Stimulated activated CD8-positive, alpha-beta memory T cell treated with anti-CD3 and anti-CD28 coated beads, Interleukin-15, amount 100 ng/mL, for 4 hours (primary cell): ENCODE measurements around the gene USP10.

Source experiments
- DNase-seq, 2 donors: peaks; one replicate each; pipeline ENCODE4 v3.0.0-alpha.2; 2020; ENCODE audit warnings: low read depth in 2 of 2

Gene USP10

DNA sequence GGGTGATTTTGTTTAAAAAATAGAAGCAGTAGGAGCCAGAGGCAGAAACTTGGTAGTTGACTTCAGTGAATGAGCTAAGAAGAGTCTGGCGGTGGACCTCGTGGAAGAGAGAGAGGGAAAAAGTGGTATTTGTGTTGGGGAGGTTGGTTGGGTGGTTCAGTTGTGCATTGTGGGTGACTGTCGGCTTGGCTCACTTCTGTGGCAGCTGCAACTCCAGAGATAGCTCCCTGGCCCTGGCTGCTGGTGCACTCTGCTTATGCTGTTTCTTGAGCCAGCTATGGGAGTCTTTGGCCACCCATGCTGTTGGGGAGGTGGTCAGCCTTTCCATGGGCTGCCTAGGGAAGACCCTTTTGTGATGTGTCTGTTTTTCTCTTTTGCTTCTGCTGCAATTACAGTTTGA lies 69.6 kb downstream of the USP10 start:
- no peak for DNase-seq

DNA sequence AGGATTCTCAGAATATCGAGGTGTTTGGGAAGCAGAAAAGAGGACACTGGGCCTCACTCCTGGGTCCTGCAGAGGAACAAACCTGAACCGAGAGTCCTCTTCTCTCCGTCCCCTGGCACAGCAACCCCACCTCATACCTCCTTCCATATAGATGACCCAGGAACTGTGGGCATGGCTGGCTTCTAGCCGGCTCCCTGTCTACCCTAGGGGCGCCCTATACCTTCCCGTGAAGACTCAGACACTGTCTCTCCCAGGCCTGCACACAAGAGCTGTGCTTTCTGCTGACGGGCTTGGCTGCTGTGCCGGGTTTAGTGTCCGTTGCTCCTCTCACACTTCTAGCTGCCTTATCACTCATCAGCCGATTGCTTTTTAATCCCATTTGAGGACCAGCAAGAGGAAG lies 73.5 kb downstream of the USP10 start:
- no peak for DNase-seq

DNA sequence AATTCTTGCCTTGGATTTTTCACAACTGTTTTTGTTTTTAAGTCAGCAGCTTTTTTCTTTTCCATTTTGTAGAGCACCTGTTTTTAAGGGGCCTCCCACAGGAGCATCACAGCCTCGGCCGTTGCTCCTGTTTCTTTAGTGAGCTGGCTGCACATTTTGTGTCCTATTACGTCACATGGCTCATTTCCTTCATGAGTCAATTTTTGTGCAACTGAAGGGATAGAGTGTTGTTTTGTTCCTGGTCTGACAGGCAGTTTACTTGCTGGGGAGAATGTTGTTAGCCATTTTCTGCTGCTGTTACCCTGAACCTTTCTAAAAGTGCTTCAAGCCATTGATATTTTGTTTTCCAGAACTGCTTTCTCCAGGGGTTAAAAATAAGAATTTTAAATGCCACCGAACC lies 75.0 kb downstream of the USP10 start:
- no peak for DNase-seq

DNA sequence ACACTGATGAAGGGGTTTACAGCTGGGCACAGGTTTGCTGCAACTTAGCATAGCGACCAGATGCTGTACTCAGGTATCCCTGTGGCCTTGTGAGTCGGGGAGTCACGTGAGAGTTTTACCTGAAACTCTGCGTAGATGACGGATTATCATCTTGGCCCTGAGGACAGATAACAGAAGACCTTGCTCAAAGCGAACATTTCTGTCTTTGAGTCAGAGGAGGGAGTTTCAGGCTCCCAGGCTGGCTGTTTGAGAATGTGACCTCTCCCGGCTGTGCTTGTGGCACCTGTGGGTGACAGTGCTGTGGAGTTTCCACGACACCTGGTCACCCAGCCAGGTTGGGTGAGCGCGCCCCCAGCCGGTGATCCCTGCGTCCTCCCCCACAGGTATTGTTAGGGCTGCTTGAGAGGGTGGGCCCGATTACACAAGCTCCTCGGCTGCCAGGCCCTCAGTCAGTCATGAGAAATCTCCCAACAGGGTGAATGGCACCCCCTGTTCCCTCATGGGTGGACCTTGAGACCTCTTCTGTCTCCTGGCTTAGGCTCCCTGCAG lies 75.5 kb downstream of the USP10 start:
- DNase-seq: no peak

DNA sequence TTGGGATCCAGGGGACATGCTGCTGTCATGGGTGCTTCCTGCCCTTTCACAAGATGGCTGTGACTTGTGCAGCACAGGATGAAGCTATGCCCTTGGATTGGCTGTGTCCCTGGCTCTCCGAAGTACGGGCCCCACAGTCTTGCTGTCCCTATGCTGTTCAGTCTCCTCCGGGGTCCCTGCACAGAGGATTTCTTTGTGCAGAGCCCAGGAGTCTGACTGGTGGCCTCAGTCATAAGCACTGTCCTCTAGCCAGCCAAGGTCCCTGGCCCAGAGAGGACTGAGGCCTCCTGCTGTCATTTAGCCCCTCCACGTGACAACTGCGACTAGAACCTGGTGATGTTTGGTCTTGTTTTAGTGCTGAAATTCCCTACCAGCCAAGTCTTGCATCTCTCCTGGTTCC lies 77.6 kb downstream of the USP10 start:
- DNase-seq: no peak

DNA sequence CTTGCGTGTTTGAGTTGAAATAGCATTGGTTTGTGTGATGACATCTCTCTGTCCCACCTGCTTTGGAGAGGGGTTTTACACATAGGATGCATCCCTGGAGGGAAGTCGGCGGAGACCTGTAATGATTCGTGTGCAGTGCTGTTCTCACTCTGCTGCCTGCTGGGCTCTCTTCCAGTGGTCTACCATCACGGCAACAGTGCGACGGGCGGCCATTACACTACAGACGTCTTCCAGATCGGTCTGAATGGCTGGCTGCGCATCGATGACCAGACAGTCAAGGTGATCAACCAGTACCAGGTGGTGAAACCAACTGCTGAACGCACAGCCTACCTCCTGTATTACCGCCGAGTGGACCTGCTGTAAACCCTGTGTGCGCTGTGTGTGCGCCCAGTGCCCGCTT lies 78.9 kb downstream of the USP10 start:
- DNase-seq: no peak

DNA sequence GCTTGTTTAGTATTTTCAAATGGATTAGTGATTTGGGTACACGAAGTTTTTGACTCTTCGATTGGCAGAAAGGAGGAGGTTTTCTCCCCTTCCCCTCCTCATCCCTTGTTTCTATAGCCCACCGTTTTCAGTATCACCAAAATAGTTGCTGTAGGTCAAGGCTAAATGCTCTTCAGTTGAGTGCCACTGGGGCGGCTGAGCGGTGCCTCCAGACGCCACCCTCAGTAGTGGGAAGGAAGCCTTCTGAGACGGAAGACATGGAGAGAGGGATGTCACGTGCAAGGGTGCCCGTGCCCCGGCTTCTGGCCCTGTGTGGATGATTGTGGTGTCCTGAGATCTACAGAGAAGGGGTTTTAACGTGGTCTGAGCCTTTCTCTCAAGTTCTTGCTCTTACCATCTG lies 80.3 kb downstream of the USP10 start:
- DNase-seq: no peak

DNA sequence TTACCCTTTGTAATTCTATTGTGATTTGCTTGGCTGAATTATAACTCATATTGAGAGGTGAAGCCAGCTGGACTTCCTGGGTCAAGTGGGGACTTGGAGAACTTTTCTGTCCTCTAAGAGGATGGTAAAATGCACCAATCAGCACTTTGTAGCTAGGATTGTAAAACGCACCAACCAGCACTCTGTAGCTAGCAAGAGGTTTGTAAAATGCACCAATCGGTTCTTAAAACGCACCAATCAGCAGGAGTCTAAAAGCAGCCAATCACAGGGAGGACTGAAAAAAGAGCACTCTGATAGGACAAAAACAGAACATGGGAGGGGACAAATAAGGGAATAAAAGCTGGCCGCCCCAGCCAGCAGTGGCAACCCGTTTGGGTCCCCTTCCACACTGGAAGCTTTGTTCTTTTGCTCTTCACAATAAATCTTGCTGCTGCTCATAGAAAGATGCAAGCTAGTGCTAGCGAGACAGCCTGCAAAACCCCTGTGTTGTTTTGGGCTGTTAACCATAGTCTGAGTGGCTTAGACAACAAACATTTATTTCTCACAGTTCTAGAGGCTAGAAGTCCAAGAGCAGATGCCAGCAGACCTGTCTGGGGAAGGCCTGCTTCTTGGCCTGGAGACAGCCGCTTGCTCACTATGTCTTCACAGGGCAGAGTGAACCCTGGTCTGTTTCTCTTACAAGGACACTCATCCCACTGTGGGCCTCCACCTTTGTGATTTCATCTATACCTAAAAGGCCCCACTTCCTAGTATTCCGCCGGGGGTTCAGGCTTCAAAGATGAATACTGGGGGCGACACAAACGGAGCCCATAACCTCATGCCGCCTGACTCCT lies 81.0 kb downstream of the USP10 start:
- no peak for DNase-seq

DNA sequence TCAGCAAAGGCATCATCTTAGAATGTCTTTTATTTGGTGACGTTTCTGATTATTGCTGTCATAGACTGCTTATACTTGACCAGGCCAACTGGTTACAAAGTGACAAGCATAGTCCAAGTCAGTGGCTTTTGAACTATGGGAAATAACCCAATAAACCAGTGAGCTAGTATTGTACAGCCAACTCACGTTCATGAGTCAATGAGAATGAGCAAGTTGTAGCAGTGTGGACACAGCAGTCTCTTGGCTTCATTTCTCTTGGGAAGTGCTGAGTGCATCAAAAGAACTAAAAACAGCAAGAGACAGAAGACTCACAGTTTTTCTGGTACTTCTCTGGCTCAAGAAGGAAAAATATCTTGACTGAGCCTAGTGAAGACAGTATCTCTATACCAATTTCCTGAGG lies 83.0 kb downstream of the USP10 start:
- DNase-seq: no peak

DNA sequence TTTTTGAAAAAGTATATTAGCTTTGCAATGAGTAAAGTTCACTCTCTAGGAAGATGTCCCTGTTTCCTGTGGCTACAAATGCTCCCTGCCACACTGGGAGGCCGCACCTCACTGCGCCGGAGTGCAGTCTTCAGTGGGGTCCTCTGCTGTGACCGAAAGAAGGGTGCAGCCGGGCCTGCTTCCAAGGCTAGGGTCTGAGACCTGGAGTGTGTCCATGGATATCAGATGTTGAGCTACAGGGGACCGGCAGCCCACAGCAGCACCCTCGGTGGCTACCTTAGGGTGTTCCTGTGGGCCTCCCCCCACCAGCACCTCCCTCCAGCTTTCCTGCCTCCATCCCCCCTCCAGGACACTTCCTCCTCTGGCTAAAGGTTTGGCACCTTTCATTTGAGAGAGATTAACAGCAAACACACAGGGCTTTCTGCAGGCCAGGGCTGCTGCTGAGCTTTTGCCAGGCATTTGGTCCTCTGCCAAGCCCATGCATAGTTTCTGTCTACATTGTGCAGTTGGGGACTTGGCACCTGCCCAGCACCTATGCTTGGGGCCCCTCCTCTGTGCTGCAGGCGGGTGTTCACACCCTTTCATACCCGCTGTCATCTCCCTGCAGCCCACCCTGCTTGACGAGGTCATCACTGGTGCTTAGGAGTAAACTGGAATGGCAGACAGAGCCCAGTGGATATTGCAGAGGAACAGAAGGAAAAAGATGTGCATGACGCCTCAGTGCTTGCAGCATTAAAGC lies 86.2 kb downstream of the USP10 start:
- no peak for DNase-seq

DNA sequence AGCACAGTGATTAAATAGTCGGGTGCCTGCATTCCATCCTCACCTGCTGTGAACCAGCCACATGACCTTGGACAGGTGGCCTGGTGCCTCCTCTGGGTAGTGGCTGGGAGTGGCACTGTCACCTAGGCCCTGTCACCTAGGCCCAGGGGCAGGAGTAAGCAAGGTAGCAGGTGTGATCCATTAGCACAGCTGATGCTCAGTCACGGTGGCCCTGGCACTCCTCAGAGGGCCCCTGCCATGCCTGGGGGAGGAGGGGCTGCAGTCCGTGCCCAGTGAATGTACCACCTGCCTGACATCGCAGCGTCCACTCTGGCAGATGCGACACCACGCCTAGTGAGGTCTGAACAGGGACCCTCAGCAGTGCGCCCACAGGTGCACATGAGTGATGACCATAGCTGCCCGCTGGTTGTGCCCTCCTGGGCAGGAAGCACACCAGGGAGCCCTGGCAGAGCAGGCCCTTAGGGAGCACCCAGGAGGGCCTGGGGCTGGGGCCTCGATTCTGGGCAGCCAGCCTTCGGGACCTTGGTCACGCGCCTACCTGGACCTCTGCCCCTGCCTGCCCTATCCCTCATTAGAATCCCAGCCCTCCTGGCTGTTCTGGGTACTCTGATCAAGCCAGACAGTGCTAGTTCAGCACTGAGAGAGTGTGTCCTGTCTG lies 86.9 kb downstream of the USP10 start:
- no peak for DNase-seq

DNA sequence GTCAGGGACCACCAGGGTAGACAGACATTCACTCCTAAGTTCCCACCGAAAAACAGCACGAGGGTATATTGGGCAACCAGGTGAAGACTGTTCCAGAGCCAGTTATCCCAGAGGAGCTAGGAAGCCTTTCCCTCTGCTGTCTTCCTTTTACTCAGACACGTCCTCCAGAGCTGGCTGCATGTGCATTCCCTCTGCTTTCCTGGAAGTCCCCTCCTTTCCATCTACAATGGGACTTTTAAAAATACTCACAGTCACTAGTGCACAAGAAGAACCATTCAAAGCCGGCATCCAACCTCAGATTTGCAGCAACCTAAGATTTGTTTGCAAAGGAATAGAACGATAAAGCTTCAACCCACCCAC lies 87.4 kb downstream of the USP10 start:
- no peak for DNase-seq

DNA sequence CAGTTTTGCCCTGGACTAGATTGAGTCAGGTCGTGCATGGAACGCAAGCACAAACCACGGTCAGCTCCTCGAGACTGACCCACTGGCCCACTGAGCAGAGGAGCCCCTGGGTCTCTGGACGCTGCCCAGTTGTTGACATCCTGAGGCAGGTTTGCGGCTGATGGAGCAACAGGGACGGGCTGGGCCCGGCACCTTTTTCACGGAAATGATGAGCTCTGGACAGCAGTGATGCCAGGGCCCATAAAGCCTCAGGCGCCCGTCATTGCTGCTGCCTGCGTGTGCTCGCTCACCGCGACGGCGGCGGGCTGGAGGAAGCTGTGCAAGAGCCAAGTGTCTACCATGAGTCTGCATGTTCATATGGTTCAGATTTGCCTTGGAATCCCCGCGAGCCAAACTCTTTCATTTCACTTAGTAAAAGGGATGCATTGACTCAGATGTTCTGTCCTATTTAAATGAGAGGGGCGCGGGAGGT lies 89.2 kb downstream of the USP10 start:
- DNase-seq: no peak

DNA sequence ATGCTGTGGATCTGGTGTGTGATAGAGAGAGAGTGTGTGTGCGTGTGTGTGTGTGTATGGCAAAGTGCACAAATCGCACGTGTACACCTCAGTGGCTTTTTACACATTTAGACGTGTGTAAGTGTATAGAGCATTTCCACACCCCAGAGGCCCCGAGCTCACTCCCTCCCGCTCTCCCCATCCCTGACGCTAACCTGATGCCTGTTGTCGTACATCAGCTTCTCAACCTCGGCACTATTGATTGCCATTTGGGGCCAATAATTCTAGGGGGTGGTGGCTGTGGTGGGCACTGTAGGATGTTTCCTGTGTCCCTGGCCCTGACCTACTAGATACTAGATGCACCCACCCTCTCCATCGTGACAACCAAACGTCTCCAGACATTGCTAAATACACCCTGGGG lies 89.6 kb downstream of the USP10 start:
- no peak for DNase-seq

DNA sequence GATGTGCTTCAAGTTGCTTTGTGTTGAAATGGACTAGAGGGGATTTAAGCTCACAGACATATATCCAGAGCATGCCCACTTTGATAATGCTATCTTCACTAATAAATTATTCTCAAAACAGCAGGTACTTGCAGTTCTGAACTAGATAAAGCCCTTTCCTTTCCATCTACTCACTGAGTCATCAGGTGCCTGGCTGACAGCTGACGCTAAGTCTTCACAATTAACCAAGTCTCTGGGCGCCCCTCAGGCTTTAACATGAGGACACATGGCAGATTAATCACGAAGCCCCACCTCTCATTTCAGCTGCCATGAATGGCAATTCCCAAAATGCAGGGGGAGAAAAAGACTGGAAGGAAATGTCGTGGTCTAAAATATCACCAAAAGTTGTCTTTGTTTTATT lies 90.5 kb downstream of the USP10 start:
- DNase-seq: no peak

DNA sequence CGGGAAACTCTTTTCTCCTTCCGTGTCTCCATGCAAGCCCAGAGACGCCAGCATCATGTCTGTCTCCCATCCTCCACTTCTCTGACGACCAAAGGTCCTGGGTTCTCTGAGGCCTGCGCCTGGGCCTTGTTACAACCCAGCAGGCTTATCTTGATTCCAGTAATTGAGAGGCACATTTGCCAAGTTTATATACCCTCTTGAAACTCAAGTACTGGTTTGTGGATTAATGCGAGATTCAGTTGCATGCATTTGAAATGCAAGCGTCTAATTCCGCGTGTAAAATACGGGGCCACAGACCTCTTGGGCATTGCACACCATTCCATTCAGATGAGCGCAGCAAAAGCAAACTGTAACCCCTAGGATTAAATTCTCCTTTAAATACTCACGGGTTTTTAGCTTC lies 91.3 kb downstream of the USP10 start:
- DNase-seq: no peak

DNA sequence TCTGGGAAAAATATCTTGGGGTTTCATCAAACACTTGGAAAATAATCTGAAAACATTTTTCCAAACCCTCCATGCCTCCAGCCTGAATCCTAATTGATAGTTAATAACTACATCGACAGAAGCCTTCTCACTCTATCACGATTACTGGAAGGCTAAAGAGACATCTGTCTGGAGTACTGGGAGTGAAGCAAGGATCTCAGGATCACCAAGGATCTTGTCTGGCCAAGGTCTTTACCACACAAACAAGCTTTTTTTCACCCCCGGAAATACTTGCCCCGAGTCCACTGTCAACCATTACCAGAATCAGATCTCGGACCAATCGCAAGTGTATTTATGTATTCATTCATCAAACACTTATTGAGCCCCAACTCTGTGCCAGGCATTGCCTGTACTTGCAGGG lies 91.7 kb downstream of the USP10 start:
- DNase-seq: no peak

DNA sequence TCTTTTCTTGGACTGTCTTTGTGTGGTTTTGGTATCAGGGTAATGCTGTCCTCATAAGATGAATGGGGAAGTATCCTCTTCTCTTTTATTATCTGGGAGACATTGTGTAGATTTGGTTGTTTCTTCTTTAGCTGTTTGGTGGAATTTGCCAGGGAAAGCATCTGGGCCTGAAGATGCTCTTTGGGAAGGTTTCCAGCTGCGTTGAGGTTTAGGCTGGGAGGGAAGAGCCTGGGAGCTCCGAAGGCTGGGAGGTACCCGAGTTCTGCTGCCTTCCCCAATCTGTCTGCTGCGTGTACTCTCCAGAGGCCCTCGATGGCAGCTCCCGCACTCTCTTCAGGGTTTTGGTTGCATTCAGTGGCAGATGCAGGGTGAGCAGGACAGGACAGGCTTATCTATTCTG lies 94.4 kb downstream of the USP10 start:
- no peak for DNase-seq

DNA sequence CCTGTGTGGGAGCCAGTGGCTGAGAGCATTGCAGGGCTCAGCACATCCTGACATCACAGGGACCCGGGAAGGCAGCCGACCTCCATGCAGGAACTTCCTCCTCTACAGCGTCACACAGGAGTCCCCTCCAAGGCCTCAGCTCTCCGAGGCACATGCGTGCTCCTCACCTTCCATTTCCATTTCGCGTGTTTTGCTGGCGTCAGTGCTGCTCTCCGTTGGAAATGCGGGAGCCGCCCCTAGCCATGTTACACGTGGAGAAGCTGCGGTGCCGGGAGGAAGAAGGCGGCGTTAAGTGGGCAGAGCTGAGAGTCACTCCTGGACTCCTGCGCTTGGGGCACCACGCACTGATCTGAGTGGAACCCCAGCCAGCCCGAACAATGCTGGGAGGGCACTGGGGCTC lies 94.8 kb downstream of the USP10 start:
- no peak for DNase-seq

DNA sequence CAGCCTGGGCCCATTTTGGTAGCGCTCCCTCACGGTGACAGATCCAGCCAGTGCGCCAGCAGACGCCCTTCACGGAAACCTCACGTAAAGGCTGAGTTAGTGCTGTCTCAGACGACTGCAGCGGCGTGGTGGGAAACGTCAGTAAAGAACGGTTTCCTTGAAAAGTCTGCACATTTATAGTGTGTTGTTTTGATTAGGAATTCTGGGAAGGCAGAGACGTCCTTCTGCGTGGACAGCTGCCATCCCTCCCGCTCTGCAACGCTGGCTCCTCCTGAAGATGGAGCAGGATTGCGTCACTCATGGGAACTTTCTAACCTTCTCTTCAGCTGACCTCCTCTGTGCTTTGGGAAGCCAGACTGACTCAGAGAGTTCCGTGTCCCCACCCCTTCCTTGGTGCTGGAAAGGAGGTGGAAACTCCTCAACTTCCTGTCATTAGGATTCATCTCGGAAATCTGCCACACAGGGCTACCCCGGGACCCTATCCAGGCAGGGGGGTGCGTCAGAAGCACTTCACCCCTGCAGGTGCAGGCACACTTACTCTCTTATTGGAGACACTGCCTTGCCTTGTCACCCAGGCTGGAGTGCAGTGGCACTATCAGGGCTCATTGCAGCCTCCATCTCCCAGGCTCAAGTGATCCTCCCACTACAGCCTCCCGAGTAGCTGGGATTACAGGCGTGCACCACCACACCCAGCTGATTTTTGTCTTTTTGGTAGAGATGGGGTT lies 95.7 kb downstream of the USP10 start:
- DNase-seq: no peak

DNA sequence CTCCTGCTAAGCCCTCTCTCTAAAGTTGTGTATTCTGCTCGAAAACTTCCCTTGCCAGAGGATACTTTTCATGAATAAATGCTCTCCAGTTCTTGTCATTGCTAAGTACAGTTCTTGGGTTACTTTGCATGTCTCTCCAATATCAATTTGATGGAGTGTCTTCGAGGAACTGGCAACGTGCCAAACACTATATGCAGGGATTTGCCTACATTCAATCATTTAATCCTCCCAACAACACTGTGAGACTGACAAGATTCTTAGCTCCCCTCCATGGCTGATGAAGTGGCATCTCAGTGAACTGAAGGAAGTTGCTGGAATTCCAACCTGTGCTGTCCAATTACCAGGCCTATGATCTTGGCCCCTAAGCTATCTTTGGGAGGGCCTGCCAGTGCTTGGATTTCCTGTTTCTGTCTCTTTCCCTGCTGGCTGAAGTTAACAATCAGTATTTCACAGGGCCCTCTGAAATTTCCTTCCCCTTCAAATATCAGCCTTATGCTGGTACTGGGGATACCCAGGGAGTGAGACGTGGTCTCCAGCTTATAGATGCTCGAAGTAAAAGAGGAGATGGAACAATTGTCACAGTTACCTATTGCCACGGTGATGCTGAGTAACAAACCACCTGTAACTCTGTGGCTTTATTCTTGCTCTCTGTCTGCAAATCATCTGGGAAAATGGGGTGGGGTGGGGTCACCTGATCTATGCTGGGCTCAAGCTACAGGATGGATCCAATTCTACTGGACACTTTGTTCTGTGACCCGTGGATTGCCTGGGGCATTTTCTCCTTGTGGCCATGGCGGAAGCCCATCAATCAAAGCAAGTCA lies 100.6 kb downstream of the USP10 start:
- no peak for DNase-seq
